ENCODE results near the gene LCP2.

The LCP2 gene

DNA sequence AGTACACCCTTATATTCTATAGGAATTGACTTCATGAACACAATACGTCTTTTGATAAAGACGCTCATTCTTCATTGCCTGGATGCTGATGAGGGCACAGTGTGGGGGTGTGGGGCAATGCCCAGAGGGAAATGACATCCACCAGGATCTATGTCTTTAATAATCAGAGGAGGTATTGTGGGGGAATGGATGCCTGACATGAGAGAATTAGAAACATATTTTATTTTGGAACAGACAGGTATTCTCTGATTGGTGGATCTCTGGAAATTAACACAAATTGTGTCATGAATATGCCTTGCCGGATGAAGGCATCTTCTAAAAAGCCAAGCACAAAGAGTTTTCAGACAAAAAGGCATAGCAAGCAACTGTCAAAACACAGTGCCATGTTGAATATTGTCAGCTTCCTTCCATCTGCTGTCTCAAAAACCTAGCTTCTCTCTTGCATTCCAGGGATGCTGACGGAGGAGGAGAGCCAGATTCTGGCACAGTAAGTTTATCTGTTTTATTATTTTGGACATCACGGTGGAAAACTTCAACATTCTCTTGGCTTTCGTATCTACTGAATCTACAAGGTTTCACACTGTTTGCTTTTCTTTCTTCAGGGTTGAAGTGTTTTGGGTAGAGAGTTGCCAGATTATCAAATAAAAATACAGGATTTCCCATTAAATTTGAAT lies 68.7 kb downstream of the LCP2 start:
- Histone ChIP-seq H3K9me2 (replicated peaks; ENCODE audit: low read depth, low read length) (no peaks in the 10 kb centered on the region), H2AFZ (ENCODE audit: low read length) (no peak overlapping the region), H3K4me3 (ENCODE audit: low read length, poor library complexity, severe bottlenecking) (no peak overlapping the region), H3K36me3 (ENCODE audit: insufficient read depth, low read length) (no peaks in the 10 kb centered on the region), H3K9ac (ENCODE audit: low read depth, low read length, poor library complexity, severe bottlenecking) (no peak overlapping the region), H3K27me3 (ENCODE audit: insufficient read depth, low read length, poor library complexity, severe bottlenecking) (no peaks in the 10 kb centered on the region), H3K4me1 (ENCODE audit: insufficient read depth, low read length, poor library complexity, severe bottlenecking) (no peaks in the 10 kb centered on the region), H3K9me3 (ENCODE audit: insufficient read depth, low read depth, low read length) (no peaks in the 10 kb centered on the region), H3F3A (ENCODE audit: low read depth) (no peaks in the 10 kb centered on the region), H3K4me2 (ENCODE audit: low read depth, low read length, poor library complexity, severe bottlenecking) (no peak overlapping the region), H4K20me1 (ENCODE audit: insufficient read depth, low read length, poor library complexity, severe bottlenecking) (no peaks in the 10 kb centered on the region), H3K79me2 (ENCODE audit: insufficient read depth, low read length) (no peaks in the 10 kb centered on the region)
- TF ChIP-seq EZH2phosphoT487 (IDR thresholded peaks at IDR 0.05; ENCODE audit: borderline replicate concordance): no peak
- TF ChIP-seq, protein P1, sequence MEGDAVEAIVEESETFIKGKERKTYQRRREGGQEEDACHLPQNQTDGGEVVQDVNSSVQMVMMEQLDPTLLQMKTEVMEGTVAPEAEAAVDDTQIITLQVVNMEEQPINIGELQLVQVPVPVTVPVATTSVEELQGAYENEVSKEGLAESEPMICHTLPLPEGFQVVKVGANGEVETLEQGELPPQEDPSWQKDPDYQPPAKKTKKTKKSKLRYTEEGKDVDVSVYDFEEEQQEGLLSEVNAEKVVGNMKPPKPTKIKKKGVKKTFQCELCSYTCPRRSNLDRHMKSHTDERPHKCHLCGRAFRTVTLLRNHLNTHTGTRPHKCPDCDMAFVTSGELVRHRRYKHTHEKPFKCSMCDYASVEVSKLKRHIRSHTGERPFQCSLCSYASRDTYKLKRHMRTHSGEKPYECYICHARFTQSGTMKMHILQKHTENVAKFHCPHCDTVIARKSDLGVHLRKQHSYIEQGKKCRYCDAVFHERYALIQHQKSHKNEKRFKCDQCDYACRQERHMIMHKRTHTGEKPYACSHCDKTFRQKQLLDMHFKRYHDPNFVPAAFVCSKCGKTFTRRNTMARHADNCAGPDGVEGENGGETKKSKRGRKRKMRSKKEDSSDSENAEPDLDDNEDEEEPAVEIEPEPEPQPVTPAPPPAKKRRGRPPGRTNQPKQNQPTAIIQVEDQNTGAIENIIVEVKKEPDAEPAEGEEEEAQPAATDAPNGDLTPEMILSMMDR (conservative IDR thresholded peaks at IDR 0.05; ENCODE audit: low read length): no peak

DNA sequence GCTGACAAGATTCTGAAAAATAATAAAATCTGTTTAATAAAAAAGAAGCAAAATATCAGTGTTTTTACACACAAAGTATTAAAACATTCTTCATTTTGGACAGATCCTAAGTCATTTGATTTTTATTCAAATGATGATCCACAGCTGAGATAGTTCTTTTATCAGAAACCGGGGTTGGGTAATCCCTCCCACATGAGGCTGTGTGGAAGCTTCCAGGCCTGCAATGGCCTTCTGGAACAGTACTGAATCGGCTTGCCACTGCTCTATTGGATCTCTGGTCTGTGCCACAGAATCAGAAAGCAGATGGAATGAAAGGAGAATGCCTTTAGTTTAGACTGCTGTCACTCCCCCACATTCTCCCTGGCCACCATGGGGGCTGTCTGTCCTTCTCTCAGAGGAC lies 70.9 kb downstream of the LCP2 start:
- Histone ChIP-seq H3K4me3 (ENCODE audit: low read length, poor library complexity, severe bottlenecking) (no peak overlapping the region), H3K4me2 (ENCODE audit: low read depth, low read length, poor library complexity, severe bottlenecking) (no peak overlapping the region), H2AFZ (ENCODE audit: low read length) (no peak overlapping the region), H3K9me3 (ENCODE audit: insufficient read depth, low read depth, low read length) (no peaks in the 10 kb centered on the region), H3K79me2 (ENCODE audit: insufficient read depth, low read length) (no peaks in the 10 kb centered on the region), H3K9me2 (replicated peaks; ENCODE audit: low read depth, low read length) (no peaks in the 10 kb centered on the region), H3K36me3 (ENCODE audit: insufficient read depth, low read length) (no peaks in the 10 kb centered on the region), H3K4me1 (ENCODE audit: insufficient read depth, low read length, poor library complexity, severe bottlenecking) (no peaks in the 10 kb centered on the region), H3K27me3 (ENCODE audit: insufficient read depth, low read length, poor library complexity, severe bottlenecking) (no peaks in the 10 kb centered on the region), H4K20me1 (ENCODE audit: insufficient read depth, low read length, poor library complexity, severe bottlenecking) (no peaks in the 10 kb centered on the region), H3K9ac (ENCODE audit: low read depth, low read length, poor library complexity, severe bottlenecking) (no peak overlapping the region), H3F3A (ENCODE audit: low read depth) (no peaks in the 10 kb centered on the region)
- TF ChIP-seq EZH2phosphoT487 (IDR thresholded peaks at IDR 0.05; ENCODE audit: borderline replicate concordance): no peak
- TF ChIP-seq, protein P1 (conservative IDR thresholded peaks at IDR 0.05; ENCODE audit: low read length): no peak

DNA sequence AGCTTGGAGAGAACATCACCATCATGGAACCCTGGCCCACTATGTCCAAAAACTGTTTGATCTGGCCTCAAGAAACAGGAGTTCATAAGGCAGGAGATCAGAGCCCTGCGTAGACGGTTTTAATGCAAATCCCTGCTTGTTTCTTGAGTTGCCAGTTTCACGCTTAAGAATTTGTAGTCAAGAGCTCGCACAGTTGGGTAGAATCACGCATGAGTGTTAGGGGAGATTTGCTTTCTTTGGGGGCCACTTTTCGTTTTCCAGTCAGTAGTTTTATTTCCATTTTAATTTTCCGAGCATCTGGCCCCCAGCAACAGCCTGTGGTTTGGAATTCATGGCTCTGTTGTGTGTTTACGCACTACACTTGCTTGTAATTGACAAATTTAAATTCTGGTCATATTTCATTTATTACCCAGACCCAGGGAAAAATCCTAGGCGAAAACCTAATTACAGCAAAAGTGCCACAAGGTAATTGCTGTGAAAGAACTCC lies 71.4 kb downstream of the LCP2 start:
- no peaks in the 10 kb centered on the region for H3K9me3 ChIP-seq (ENCODE audit: insufficient read depth, low read depth, low read length)
- no peak overlapping the region for H3K4me2 ChIP-seq (ENCODE audit: low read depth, low read length, poor library complexity, severe bottlenecking)
- H3K9me2 ChIP-seq (replicated peaks; ENCODE audit: low read depth, low read length): no peaks in the 10 kb centered on the region
- H3F3A ChIP-seq (ENCODE audit: low read depth): no peaks in the 10 kb centered on the region
- peaks cover 3% of the 10 kb centered on the region for H3K4me1 ChIP-seq (ENCODE audit: insufficient read depth, low read length, poor library complexity, severe bottlenecking)
- H3K9ac ChIP-seq (ENCODE audit: low read depth, low read length, poor library complexity, severe bottlenecking): no peak overlapping the region
- no peak overlapping the region for H3K4me3 ChIP-seq (ENCODE audit: low read length, poor library complexity, severe bottlenecking)
- TF ChIP-seq, protein P1 (conservative IDR thresholded peaks at IDR 0.05; ENCODE audit: low read length): no peak
- TF ChIP-seq EZH2phosphoT487 (IDR thresholded peaks at IDR 0.05; ENCODE audit: borderline replicate concordance): no peak
- H3K27me3 ChIP-seq (ENCODE audit: insufficient read depth, low read length, poor library complexity, severe bottlenecking): no peaks in the 10 kb centered on the region
- no peaks in the 10 kb centered on the region for H4K20me1 ChIP-seq (ENCODE audit: insufficient read depth, low read length, poor library complexity, severe bottlenecking)
- no peaks in the 10 kb centered on the region for H3K79me2 ChIP-seq (ENCODE audit: insufficient read depth, low read length)
- no peak overlapping the region for H2AFZ ChIP-seq (ENCODE audit: low read length)
- no peaks in the 10 kb centered on the region for H3K36me3 ChIP-seq (ENCODE audit: insufficient read depth, low read length)

All from Loucy (cell line).